HG02938 (cell line): ENCODE data around the gene ZFP30.

Source experiments
- ATAC-seq: cut with Tn5 transposase; IDR thresholded peaks from one replicate; pipeline ENCODE4 v1.9.1; 2021; ENCODE audit warnings: mild to moderate bottlenecking, moderate library complexity; ENCODE audit not compliant: unreplicated experiment

Gene ZFP30

DNA sequence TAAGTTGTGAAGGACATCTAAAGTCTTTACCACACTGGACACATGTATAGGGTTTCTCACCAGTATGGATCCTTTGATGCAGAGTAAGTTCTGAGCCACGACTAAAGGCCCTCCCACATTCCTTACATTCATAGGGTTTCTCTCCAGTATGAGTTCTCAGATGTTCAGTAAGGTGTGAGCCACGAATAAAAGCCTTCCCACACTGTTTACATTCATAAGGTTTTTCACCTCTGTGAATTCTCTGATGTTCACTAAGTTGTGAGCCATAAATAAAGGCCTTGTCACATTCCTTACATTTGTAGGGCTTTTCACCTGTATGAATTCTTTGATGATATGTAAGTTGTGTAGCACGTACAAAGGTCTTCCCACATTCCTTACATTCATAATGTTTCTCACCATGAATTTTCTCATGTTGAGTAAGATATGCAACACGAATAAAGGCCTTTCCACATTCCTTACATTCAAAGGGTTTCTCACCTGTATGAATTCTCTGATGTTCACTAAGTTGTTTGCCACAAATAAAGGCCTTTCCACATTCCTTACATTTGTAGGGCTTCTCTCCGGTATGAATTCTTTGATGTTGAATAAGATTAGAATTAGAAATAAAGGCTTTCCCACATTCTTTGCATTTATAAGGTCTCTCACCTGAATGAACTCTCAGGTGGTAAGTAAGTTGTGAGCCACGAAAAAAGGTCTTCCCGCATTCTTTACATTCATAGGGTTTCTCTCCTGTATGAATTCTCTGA lies 90.5 kb downstream of the ZFP30 start:
- ATAC-seq: no peak
